ENCODE results near the gene METTL13. TPM values are rescaled to one million over a fixed set of nuclear protein-coding genes. Genes with fewer than 3 reads are reported as not detected.

Gene METTL13
- total RNA-seq, 1 donor from 2014 or later: 22.0 TPM

DNA sequence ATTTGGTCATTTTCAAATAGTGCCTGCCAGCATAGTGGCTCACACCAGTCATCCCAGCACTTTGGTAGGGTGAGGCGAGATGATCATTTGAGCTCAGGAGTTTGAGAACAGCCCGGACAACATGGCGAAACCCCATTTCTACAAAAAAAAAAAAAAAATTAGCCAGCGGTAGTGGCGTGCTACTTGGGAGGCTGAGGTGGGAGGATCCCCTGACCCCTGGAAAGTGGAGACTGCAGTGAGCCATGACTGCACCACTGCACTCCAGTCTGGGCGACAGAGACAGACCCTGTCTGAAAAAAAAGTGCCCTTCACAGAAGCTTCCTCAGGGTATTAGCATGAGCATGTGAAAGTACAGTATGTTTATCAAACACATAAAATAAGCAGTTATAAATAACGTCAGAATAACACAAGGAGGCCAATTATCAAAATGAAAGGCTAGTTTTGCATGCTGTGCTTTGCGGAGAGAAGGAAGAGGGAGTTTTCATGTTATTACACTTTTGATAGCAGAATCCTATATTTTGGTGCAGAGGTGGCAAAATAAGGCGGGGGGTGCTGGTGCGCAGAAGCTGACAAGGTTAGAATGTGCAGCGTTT lies 781 bp upstream of the METTL13 start:
- TF ChIP-seq, protein P1, sequence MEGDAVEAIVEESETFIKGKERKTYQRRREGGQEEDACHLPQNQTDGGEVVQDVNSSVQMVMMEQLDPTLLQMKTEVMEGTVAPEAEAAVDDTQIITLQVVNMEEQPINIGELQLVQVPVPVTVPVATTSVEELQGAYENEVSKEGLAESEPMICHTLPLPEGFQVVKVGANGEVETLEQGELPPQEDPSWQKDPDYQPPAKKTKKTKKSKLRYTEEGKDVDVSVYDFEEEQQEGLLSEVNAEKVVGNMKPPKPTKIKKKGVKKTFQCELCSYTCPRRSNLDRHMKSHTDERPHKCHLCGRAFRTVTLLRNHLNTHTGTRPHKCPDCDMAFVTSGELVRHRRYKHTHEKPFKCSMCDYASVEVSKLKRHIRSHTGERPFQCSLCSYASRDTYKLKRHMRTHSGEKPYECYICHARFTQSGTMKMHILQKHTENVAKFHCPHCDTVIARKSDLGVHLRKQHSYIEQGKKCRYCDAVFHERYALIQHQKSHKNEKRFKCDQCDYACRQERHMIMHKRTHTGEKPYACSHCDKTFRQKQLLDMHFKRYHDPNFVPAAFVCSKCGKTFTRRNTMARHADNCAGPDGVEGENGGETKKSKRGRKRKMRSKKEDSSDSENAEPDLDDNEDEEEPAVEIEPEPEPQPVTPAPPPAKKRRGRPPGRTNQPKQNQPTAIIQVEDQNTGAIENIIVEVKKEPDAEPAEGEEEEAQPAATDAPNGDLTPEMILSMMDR (IDR thresholded peaks at IDR 0.05): no peak
- Mint-ChIP-seq H3K4me3 (ENCODE audit: unreplicated experiment) (peak overlapping the region; percentile 92), H3K27me3 (ENCODE audit: unreplicated experiment) (no peaks in the 10 kb centered on the region), H3K36me3 (ENCODE audit: unreplicated experiment) (peaks cover 12% of the 10 kb centered on the region), H3K9me3 (ENCODE audit: unreplicated experiment) (no peaks in the 10 kb centered on the region), H3K4me1 (ENCODE audit: unreplicated experiment) (peaks cover 28% of the 10 kb centered on the region), H3K27ac (ENCODE audit: unreplicated experiment) (peak overlapping the region; percentile 99)
- DNase-seq (ENCODE audit: extremely low spot score, unreplicated experiment): peak; percentile 38

DNA sequence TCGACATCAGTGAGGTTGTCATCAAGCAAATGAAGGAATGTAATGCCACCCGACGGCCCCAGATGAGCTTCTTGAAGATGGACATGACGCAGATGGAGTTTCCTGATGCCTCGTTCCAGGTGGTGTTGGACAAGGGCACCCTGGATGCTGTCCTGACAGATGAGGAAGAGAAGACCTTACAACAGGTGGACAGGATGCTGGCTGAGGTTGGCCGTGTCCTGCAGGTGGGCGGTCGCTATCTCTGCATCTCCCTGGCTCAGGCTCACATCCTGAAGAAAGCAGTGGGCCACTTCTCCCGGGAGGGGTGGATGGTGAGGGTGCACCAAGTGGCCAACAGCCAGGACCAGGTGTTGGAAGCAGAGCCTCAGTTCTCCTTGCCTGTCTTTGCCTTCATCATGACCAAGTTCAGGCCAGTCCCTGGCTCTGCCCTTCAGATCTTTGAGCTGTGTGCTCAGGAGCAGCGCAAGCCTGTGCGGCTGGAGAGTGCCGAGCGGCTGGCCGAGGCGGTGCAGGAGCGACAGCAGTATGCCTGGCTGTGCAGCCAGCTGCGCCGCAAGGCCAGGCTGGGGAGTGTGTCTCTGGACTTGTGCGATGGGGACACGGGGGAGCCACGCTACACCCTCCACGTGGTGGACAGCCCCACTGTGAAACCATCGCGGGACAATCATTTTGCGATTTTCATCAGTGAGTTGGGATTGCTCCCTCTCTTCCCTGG lies 2.5 kb downstream of the METTL13 start:
- Mint-ChIP-seq H3K4me1 (ENCODE audit: unreplicated experiment) (peaks cover 28% of the 10 kb centered on the region), H3K4me3 (ENCODE audit: unreplicated experiment) (no peak overlapping the region), H3K9me3 (ENCODE audit: unreplicated experiment) (no peaks in the 10 kb centered on the region)

DNA sequence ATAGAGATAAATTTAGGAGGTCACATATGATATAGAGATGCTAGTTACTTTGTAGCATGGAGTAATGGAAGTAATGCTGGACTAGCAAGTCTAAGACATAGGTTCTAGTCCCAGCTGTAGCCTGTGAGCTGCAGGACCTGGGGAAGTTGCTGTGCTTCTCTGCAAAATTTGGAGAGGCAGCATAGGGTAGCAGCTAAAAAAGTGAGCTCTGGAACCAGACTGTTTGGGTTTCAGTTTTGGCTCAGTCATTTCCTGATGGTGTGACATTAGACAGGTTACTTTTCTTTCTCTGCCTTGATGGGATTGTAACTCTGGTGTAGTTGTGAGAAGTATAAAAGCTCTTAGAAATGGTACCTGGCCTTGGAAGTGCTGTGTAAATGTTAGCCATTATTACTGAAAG lies 3.3 kb downstream of the METTL13 start:
- Mint-ChIP-seq H3K27ac (ENCODE audit: unreplicated experiment) (no peak overlapping the region), H3K36me3 (ENCODE audit: unreplicated experiment) (peaks cover 35% of the 10 kb centered on the region), H3K27me3 (ENCODE audit: unreplicated experiment) (no peaks in the 10 kb centered on the region), H3K4me1 (ENCODE audit: unreplicated experiment) (peaks cover 28% of the 10 kb centered on the region), H3K9me3 (ENCODE audit: unreplicated experiment) (no peaks in the 10 kb centered on the region), H3K4me3 (ENCODE audit: unreplicated experiment) (no peak overlapping the region)
- TF ChIP-seq, protein P1 (IDR thresholded peaks at IDR 0.05): no peak
- DNase-seq (ENCODE audit: extremely low spot score, unreplicated experiment): peak; percentile 21

More for the DNA sequence above, 2.5 kb downstream of the METTL13 start:
- TF ChIP-seq, protein P1 (IDR thresholded peaks at IDR 0.05): no peak
- no peak overlapping the region for H3K27ac Mint-ChIP-seq (ENCODE audit: unreplicated experiment)
- peak; percentile 63 for DNase-seq (ENCODE audit: extremely low spot score, unreplicated experiment)
- H3K27me3 Mint-ChIP-seq (ENCODE audit: unreplicated experiment): no peaks in the 10 kb centered on the region
- peaks cover 30% of the 10 kb centered on the region for H3K36me3 Mint-ChIP-seq (ENCODE audit: unreplicated experiment)

DNA sequence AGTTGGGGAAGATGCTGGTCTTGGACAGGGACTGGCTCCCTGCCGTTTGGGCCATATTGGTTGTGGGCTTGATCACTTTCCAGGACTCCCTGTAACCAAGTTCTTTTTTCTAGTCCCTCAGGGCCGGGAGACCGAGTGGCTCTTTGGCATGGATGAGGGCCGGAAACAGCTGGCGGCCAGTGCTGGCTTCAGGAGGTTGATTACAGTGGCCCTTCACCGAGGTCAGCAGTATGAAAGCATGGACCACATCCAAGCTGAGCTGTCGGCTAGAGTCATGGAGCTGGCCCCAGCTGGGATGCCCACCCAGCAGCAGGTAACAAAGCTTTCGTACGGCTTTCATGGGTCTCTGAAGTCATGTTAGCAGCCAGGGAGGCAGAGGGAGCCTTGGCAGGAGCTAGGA lies 4.3 kb downstream of the METTL13 start:
- Mint-ChIP-seq H3K36me3 (ENCODE audit: unreplicated experiment) (peaks cover 43% of the 10 kb centered on the region), H3K4me1 (ENCODE audit: unreplicated experiment) (peaks cover 25% of the 10 kb centered on the region), H3K9me3 (ENCODE audit: unreplicated experiment) (no peaks in the 10 kb centered on the region), H3K4me3 (ENCODE audit: unreplicated experiment) (no peak overlapping the region), H3K27ac (ENCODE audit: unreplicated experiment) (no peak overlapping the region), H3K27me3 (ENCODE audit: unreplicated experiment) (no peaks in the 10 kb centered on the region)
- peak; percentile 75 for DNase-seq (ENCODE audit: extremely low spot score, unreplicated experiment)
- TF ChIP-seq, protein P1 (IDR thresholded peaks at IDR 0.05): no peak

DNA sequence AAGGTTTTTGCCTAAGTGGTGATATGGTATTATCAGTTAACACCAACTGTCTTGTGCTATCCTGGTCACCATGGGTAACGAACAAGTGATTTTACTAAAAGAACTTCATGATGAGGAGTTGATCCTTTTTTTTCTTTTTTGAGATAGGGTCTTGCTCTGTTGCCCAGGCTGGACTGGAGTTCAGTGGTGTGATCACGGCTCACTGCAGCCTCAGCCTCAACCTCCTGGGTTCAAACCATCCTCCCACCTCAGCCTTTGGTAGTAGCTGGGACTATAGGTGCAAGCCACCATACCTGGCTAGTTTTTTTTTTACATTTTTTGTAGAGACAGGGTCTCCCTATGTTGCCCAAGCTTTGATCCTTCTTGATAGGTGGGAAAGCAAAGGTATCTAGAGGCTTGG lies 5.1 kb downstream of the METTL13 start:
- Mint-ChIP-seq H3K36me3 (ENCODE audit: unreplicated experiment) (peaks cover 46% of the 10 kb centered on the region), H3K4me1 (ENCODE audit: unreplicated experiment) (peaks cover 23% of the 10 kb centered on the region), H3K27me3 (ENCODE audit: unreplicated experiment) (no peaks in the 10 kb centered on the region), H3K27ac (ENCODE audit: unreplicated experiment) (no peak overlapping the region), H3K9me3 (ENCODE audit: unreplicated experiment) (no peaks in the 10 kb centered on the region), H3K4me3 (ENCODE audit: unreplicated experiment) (no peak overlapping the region)
- TF ChIP-seq, protein P1 (IDR thresholded peaks at IDR 0.05): no peak
- peak; percentile 51 for DNase-seq (ENCODE audit: extremely low spot score, unreplicated experiment)

Measured in osteocyte (in vitro differentiated cells).